Thyroid gland (tissue), 4 donors: Measurements from ENCODE around the gene PRKCA.

Experiments used
- CTCF ChIP-seq, 6 experiments: fragments of 200-600 bp in 3 of 6; fragments of 450-650 bp in 3 of 6; sonication (generic) in 3 of 6; IDR thresholded peaks; one replicate each; pipeline ENCODE4 v1.5.1; 2016 to 2019; ENCODE audit warnings: antibody characterized with exemption in 6 of 6, mild to moderate bottlenecking in 2 of 6, inconsistent platforms in 1 of 6, moderate library complexity in 1 of 6
- POLR2A ChIP-seq, 2 donors: fragments of 450-650 bp; IDR thresholded peaks; one replicate each; pipeline ENCODE4 v1.6.1; 2017; ENCODE audit warnings: antibody characterized with exemption in 2 of 2, mild to moderate bottlenecking in 2 of 2, moderate library complexity in 1 of 2

- TF ChIP-seq CTCF (IDR thresholded peaks at IDR 0.05): no peak
- TF ChIP-seq POLR2A (IDR thresholded peaks at IDR 0.05): no peak
Measured at GRCh38 chr17:66337268-66337667, 34.9 kb downstream of the PRKCA start.
